GM19238 (cell line): ENCODE results near the gene AAGAB.
A peak's percentile ranks its signal among the peaks of the same experiment; 100 is the strongest.
"Not testable (repeated sequence)": the region's sequence is repeated elsewhere in the genome, so short reads cannot be mapped to it uniquely, and the experiment has no call there.

Experiments used
- DNase-seq: peaks from one replicate; pipeline ENCODE4 v3.0.0; 2011; ENCODE audit warnings: low spot score; ENCODE audit not compliant: insufficient read length

AAGAB gene

DNA sequence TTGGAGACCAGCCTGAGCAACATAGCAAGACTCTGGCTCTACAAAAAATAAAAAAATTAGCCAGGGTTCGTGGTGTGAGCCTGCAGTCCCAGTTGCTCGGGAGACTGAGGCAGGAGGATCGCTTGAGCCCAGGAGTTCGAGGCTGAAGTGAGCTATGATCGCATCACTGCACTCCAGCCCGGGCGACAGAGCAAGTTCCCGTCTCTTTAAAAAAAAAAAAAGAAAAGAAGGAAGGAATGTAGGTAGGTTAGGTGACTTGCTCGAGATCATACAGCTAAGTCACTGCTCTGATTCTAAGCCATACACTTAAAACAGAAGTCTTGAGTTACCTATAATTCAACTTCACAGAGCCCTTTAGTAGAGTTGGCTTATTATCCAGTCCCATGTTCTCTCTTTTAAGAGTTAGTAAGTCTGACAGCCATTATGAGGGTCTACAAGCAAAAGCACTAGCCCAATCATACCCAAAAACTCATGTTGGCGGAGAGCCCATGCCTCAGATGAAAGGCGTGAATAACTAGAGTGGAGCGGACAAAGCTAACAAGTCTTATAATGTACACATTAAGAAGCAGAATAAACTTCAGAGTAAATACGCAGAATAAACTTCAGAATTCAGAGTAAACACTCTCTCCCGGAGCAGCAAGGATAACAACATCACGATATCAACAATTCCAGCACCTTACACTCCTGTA is 768 bp downstream of the AAGAB start:
- no peak for DNase-seq

GRCh38 chr15:67253101-67253500 is 1.4 kb downstream of the AAGAB start:
- no peak for DNase-seq

- DNase-seq = no peak
Observed at GRCh38 chr15:67251318-67251717, 3.1 kb downstream of the AAGAB start.

DNA sequence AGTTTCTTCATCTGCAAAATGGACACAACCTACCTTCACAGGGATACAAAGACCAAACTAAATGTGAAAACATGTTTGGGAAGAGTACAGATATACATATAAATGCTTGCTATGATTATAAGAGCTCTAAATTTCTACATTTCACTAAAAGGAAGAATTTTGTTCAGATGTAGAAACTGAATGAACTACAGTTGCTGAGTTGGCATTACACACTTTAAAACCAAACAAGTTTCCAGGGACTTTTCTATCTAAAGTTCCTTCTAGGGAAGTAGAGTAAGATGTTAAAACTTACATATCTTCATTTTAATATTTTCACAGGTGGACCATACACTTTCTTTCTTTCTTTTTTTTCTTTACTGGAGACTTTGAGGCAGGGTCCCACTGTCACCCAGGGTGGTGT is 4.6 kb downstream of the AAGAB start:
- no peak for DNase-seq

DNA sequence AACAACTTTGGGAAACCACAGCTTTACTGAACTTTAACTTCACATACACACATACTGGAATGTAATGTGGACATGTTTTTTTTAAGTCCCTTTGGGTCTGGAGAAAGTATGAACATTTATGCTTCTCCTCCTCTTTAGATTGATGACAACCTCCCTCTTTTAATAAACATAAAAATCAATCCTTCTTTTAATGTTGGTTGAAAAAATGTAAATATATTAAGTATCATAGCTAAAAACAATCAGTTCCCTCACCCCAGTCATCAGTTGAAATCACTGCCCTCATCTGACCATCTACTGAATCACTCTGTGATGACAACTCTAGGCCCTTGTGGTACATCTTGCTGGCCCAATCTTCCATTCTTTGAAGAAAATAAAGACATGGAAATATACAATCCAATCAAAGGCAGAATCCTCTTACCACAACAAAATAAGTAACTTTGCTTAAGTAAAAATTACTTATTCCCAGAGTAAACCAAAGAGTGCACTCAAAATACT is 6.4 kb downstream of the AAGAB start:
- DNase-seq = no peak

DNA sequence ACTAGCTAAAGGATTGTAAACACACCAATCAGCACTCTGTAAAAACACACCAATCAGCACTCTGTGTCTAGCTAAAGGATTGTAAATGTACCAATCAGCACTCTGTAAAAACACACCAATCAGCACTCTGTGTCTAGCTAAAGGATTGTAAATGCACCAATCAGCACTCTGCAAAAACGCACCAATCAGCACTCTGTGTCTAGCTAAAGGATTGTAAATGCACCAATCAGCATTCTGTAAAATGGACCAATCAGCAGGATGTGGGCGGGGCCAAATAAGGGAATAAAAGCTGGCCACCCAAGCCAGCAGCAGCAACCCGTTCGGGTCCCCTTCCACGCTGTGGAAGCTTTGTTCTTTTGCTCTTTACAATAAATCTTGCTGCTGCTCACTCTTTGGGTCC is 7.9 kb downstream of the AAGAB start:
- not testable (repeated sequence) for DNase-seq

DNA sequence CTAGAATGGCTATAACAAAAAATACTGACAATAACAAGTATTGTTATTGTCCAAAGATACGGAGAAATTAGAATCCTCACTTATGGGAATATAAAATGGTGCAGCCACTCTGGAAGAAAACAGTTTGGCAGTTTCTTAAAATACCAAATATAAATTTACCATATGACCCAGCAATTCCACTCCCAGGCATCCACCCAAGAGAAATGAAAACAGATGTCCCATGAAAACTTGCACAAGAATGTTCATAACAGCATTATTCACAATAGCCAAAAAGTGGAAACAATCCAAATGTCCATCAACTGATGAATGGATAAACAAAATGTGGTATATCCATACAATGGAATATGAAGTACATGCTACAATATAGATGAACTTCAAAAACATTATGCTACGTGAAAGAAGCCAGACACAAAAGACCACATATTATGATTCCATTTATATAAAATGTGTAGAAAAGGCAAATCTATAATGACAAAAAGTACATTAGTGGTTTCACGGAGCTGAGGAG is 9.4 kb downstream of the AAGAB start:
- no peak for DNase-seq

DNA sequence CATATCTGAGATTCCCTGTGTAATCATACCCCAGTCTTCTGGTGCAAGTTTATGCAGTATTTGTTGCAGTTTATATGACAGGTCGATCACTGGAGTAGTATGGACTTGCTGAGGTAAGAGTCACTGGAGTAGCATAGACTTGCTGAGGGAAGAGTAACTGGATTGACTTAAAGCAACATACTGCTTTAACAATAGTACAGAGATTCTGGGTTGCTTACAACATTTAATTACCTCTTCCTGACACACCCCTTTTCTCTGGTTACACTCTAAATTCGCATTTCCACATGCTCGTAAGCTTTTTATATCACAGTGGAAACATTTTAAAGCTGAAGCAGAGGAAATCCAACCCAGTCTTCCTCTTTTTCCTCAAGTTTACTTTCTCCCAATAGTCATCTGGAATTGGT is 11.8 kb downstream of the AAGAB start:
- no peak for DNase-seq

DNA sequence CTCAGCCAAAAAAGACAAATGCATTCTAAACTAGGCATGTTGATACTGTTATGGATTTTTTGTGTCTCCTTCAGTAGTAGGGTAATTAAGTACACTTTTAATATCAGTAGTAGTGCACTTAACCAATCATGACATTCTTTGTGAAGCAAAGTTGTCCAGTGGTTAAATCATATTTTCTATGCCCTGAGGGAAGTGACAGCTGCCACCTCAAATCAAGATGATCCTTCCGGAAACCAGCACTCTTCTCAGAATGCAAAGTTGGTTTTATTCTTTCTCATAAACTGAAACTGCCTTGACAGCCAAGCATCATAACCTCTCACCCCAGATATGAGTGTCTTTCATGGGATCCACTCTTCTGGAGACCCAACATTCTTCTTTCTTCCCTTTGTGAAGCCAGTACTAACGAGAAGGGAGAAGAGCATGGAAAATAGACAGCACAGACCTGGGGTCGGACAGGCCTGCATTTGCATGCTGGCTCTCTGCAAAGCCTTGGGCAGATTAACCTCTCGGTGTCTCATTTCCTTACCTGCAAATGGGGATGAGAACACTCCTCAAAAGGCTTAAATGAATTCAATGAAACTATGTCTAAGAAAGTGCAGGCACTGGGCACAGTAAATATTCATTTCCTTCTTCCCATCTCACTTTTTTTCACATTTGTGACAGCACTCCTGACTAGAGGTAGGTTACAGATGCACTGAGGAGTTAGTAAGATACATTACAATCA is 13.2 kb downstream of the AAGAB start:
- peak; percentile 50 for DNase-seq

DNA sequence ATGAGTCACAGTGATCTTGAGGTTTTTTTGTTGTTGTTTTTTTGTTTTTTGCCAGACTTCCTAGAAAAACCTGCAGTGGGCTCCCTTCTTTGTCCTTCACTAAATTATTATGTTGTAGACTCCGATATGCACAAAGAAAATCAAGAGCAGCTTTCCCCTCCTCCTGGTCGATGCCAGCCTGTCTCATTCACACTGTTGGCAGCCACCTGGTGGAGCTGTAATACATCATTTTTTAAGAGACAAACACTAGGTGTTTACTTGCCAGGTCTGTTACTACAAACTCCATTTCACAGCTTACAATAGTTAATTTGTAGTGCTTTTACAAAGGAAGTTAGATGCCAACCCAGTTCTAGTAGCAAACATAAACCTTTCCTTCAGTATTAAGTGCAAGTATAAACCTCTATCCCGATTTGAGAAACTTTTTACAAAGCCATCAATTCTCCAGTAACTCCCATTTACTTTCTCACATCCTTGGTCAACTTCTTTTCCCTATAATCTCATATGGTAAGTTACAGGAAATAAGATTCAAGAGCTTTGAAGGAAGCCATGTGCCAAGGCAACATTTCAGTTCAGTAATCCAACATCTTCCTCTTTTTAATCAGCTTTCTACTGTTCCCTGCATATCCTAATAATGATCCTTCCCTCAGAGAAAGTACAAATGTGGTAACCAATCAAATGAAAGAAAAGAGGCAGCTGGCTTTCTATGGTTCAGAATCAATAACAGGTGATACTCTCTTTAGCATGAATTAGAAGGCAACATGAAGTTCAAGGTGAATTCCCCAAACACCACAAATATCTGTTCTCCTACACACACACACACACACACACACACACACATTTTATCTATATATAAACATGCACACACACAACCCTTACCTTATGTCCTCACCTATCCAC is 14.0 kb downstream of the AAGAB start:
- DNase-seq = no peak

DNA sequence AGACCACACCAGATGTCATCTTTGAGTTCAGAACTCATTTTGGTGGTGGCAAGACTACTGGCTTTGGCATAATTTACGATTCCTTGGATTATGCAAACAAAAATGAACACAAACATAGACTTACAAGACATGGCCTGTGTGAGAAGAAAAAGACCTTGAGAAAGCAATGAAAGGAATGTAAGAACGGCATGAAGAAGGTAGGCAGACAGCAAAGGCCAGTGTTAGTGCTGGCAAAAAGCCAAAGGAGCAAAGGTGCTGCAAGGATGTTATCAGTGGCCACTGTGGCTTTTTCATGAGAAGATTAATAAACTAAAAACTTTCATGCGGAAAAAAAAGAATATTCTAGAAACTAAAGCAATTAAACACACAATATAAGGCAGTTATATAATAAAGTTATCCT is 21.9 kb downstream of the AAGAB start:
- no peak for DNase-seq

DNA sequence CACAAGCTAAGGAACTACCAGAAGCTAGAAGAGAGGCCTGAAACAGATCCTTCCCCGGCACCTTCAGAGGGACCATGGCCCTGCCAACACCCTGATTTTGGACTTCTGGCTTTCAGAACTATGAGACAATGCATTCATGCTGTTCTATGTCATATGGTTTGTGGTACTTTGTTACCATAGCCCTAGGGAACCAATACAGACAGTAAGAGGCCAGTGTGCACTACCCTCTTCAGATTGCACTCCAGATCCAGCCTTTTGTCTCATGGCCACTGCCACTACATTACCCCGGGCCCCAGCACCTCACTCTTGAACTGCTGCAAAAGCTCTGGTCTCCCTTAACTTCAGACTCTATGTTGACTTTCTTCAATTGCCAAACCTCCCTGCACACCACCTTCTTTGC is 24.0 kb downstream of the AAGAB start:
- DNase-seq = no peak

GRCh38 chr15:67228286-67228685 is 26.2 kb downstream of the AAGAB start:
- no peak for DNase-seq

GRCh38 chr15:67227846-67228245 is 26.6 kb downstream of the AAGAB start:
- no peak for DNase-seq

GRCh38 chr15:67227431-67227830 is 27.0 kb downstream of the AAGAB start:
- no peak for DNase-seq

- no peak for DNase-seq
Observed at GRCh38 chr15:67225336-67225735, 29.1 kb downstream of the AAGAB start.

DNA sequence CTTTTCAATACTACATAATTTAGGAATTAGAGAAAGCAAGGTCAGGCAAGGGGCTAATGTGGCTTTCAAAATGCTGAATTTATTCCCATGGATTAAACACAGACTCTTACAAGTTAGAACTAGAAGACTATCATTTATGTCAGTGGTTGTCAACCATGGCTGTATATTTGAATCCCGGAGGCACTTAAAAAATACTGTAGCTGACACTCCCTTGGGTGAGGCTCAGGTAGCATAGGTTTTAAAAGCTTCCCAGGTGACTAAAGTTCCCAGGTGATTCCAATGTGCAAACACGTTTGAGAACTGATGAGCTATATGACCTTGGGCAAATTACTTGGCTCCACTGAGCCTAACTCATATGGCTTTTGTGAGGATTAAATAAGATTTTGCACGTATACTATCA is 29.6 kb downstream of the AAGAB start:
- DNase-seq = no peak

DNA sequence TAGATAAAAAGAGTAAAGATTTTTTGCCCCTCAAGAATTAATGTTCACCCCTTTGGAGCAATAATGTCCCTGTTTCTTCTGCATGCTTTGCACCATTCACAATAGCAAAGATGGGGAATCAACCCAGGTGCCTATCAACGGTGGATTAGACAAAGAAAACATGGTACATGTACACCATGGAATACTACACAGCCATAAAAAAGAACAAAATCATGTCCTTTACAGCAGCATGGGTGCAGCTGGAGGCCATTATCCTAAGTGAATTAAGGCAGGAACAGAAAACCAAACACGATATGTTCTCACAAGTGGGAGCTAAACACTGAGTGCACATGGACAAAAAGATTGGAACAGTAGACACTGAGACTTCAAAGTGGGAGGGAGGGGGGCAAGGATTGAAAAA is 35.2 kb downstream of the AAGAB start:
- no peak for DNase-seq

DNA sequence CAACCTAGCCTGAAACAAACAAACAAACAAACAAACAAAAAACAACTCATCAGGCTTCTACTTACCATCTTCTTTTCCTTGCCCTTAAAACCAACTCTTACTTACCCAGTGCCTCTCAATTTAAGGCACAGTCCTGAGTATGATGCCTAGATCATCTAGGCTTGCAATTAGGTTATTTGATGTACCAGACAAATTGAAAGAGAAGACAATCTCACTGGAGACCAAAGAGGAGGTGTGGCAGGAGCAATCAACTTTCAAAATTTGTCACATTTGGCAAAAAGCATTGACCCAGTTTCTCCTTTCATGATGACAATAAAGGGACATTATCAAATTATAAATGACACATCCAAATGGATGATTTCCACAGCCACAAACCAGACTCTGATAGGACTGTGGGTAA is 36.0 kb downstream of the AAGAB start:
- no peak for DNase-seq

DNA sequence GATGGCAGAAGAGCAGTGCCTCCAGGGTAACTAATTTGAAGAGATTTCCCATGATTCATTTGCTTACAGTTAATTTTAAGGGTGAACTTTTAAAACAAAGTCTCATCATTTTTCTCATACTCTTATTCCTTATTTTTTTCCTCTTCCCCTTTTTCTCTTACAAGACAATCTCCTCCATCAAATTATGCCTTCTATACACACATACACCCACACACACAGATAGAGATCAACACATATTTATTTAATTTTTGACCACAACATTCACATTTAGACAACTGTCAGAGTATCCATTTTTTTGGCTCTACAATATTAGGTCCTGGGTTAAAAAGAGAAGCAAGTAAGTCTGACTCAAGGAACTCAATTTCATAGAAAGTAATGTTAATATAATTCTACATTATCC is 37.6 kb downstream of the AAGAB start:
- no peak for DNase-seq

GRCh38 chr15:67215102-67215501 is 39.4 kb downstream of the AAGAB start:
- DNase-seq = no peak
